Endothelial cell (in vitro differentiated cells): ENCODE data around the gene SLC6A4. TPM values are rescaled to one million over a fixed set of nuclear protein-coding genes. Genes with fewer than 3 reads are reported as not detected.

Source experiments
- DNase-seq: peaks from one replicate; pipeline ENCODE4 v3.0.0; 2021; ENCODE audit warnings: low spot score
- H3K27ac Mint-ChIP-seq: one replicate; pipeline ENCODE4 v1.8.0; 2021; ENCODE audit warnings: mixed read lengths, inconsistent platforms; ENCODE audit not compliant: unreplicated experiment
- H3K27me3 Mint-ChIP-seq: one replicate; pipeline ENCODE4 v1.8.0; 2021; ENCODE audit warnings: mild to moderate bottlenecking, moderate library complexity, mixed read lengths, inconsistent platforms; ENCODE audit not compliant: unreplicated experiment
- H3K36me3 Mint-ChIP-seq: one replicate; pipeline ENCODE4 v1.8.0; 2021; ENCODE audit warnings: mild to moderate bottlenecking, low read depth, mixed read lengths, inconsistent platforms; ENCODE audit not compliant: unreplicated experiment
- H3K4me1 Mint-ChIP-seq: one replicate; pipeline ENCODE4 v1.8.0; 2021; ENCODE audit warnings: mild to moderate bottlenecking, mixed read lengths, inconsistent platforms; ENCODE audit not compliant: unreplicated experiment
- H3K4me3 Mint-ChIP-seq: one replicate; pipeline ENCODE4 v1.8.0; 2021; ENCODE audit warnings: mild to moderate bottlenecking, mixed read lengths, inconsistent platforms; ENCODE audit not compliant: unreplicated experiment
- H3K9me3 Mint-ChIP-seq: one replicate; pipeline ENCODE4 v1.8.0; 2021; ENCODE audit warnings: mixed read lengths, inconsistent platforms; ENCODE audit not compliant: unreplicated experiment
- total RNA-seq: library from RNA; stranded (reverse); fragmentation: NEBNext Ultra II Directional; extraction: Animal tissue kit (Norgen Biotek cat#: 25700); gene quantifications from one replicate; pipeline ENCODE4 v1.2.1, GENCODE V29; 2021; ENCODE audit not compliant: unreplicated experiment
- TF ChIP-seq, protein P1 (sequence below): fragments of 200-600 bp; sonication (generic); IDR thresholded peaks from one replicate; pipeline ENCODE4 v1.5.0; 2021; ENCODE audit warnings: antibody characterized with exemption; ENCODE audit not compliant: unreplicated experiment

SLC6A4 gene
- total RNA-seq, 1 donor from 2014 or later, result 1.0 TPM

- no peaks in the 10 kb centered on the region for H3K36me3 Mint-ChIP-seq
- no peak for DNase-seq
- no peaks in the 10 kb centered on the region for H3K9me3 Mint-ChIP-seq
- peaks cover 5% of the 10 kb centered on the region for H3K27me3 Mint-ChIP-seq
- TF ChIP-seq, protein P1, sequence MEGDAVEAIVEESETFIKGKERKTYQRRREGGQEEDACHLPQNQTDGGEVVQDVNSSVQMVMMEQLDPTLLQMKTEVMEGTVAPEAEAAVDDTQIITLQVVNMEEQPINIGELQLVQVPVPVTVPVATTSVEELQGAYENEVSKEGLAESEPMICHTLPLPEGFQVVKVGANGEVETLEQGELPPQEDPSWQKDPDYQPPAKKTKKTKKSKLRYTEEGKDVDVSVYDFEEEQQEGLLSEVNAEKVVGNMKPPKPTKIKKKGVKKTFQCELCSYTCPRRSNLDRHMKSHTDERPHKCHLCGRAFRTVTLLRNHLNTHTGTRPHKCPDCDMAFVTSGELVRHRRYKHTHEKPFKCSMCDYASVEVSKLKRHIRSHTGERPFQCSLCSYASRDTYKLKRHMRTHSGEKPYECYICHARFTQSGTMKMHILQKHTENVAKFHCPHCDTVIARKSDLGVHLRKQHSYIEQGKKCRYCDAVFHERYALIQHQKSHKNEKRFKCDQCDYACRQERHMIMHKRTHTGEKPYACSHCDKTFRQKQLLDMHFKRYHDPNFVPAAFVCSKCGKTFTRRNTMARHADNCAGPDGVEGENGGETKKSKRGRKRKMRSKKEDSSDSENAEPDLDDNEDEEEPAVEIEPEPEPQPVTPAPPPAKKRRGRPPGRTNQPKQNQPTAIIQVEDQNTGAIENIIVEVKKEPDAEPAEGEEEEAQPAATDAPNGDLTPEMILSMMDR, result no peak
- H3K27ac Mint-ChIP-seq, result no peak overlapping the region
- H3K4me3 Mint-ChIP-seq, result no peak overlapping the region
- no peaks in the 10 kb centered on the region for H3K4me1 Mint-ChIP-seq
These were observed 24.6 kb downstream of the SLC6A4 start for GRCh38 chr17:30210901-30211300.

GRCh38 chr17:30210366-30210765, 25.1 kb downstream of the SLC6A4 start:
- TF ChIP-seq, protein P1, result no peak
- Mint-ChIP-seq H3K27ac (no peak overlapping the region), H3K27me3 (peaks cover 5% of the 10 kb centered on the region), H3K36me3 (no peaks in the 10 kb centered on the region), H3K4me1 (no peaks in the 10 kb centered on the region), H3K4me3 (no peak overlapping the region), H3K9me3 (no peaks in the 10 kb centered on the region)
- DNase-seq, result no peak

DNA sequence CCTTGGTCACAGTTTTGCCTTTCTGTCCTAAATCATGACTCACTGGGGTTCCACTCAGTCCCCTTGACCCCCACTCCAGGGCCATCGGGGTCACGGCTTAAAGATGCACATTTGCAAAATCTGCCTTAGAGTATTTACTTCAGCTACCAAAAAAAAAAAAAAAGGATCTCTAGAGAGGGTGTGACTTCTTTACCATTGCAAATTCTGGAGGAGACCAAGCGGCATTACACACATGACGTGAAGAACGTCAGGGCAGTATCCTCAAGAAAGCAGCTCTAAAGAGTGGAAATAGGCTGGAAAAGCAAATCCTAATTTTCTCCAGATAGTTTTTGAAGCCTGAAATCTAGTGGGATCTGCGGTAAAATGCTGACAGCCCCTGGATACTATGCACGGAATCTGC, 25.6 kb downstream of the SLC6A4 start:
- Mint-ChIP-seq H3K27ac (no peak overlapping the region), H3K4me3 (no peak overlapping the region), H3K36me3 (no peaks in the 10 kb centered on the region)

DNA sequence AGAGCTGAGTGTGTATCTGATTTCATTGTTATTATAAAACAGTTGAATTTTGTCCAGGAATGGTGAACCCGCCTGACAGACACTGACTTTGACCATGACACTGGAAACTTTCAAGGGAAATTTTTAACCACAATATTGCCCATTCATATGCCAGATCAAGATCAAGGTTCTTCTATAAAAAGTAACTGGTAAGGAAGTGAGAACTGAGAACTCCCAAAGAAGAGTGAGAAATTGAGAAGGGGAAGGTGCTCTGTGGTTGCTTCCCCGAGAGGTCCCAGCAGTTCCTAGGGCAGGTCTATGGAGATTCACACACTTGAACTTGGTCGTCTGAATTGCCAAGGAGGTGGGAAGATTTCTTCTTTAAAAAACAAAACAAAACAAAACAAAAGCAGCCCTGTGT, 27.3 kb downstream of the SLC6A4 start:
- Mint-ChIP-seq H3K27ac (no peak overlapping the region), H3K36me3 (no peaks in the 10 kb centered on the region), H3K27me3 (peaks cover 8% of the 10 kb centered on the region), H3K9me3 (no peaks in the 10 kb centered on the region), H3K4me1 (peaks cover 15% of the 10 kb centered on the region), H3K4me3 (no peak overlapping the region)
- TF ChIP-seq, protein P1, result no peak
- no peak for DNase-seq

More for the DNA sequence above, 25.6 kb downstream of the SLC6A4 start:
- no peak for DNase-seq
- TF ChIP-seq, protein P1, result no peak
- Mint-ChIP-seq H3K4me1 (no peaks in the 10 kb centered on the region), H3K27me3 (peaks cover 5% of the 10 kb centered on the region), H3K9me3 (no peaks in the 10 kb centered on the region)

- Mint-ChIP-seq H3K4me3 (no peak overlapping the region), H3K27ac (no peak overlapping the region), H3K4me1 (peaks cover 20% of the 10 kb centered on the region), H3K36me3 (no peaks in the 10 kb centered on the region), H3K27me3 (peaks cover 8% of the 10 kb centered on the region), H3K9me3 (no peaks in the 10 kb centered on the region)
- no peak for DNase-seq
- TF ChIP-seq, protein P1, result no peak
These were observed 27.8 kb downstream of the SLC6A4 start for GRCh38 chr17:30207655-30208054.
